IMR-90 (cell line): ENCODE measurements around the gene CCPG1. TPM values are rescaled to one million over a fixed set of nuclear protein-coding genes. Genes with fewer than 3 reads are reported as not detected.

ENCODE experiments used
- ATAC-seq: fragments of 200-7000 bp; cut with Tn5 transposase; 2 replicates; pipeline ENCODE4 v1.9.1; 2020; ENCODE audit warnings: low read depth, mild to moderate bottlenecking, moderate library complexity
- BruUV-seq: library from RNA; stranded (reverse); fragments of 400-500 nt; replicated peaks from 2 replicates; lab custom pipeline; 2021; lab: Mats Ljungman, UMichigan
- CTCF ChIA-PET: fragments of 300-600 bp; formaldehyde crosslinking; extraction: SDS; loops from one replicate; lab custom pipeline; 2021; ENCODE audit warnings: antibody characterized with exemption; lab: Yijun Ruan, JAX
- POLR2A ChIA-PET: fragments of 300-600 bp; sonication (Branson Sonifier 250); formaldehyde crosslinking; loops from one replicate; lab custom pipeline; 2022; ENCODE audit warnings: antibody characterized with exemption; ENCODE audit not compliant: unreplicated experiment; lab: Charles Lee
- DNase-seq: peaks from one replicate; pipeline ENCODE4 v3.0.0; 2013
- H2AFZ ChIP-seq: replicated peaks from 2 replicates; pipeline ENCODE3; 2013; ENCODE audit warnings: low read length, mild to moderate bottlenecking; ENCODE audit not compliant: poor library complexity
- H2AK5ac ChIP-seq: 2 replicates; pipeline ENCODE4 v1.6.1; 2013; ENCODE audit warnings: low read depth, low read length, inconsistent platforms
- H2AK9ac ChIP-seq: replicated peaks from 2 replicates; pipeline ENCODE3; 2013; ENCODE audit warnings: mild to moderate bottlenecking, low read depth, low read length, moderate library complexity; ENCODE audit not compliant: poor library complexity
- H2BK120ac ChIP-seq: 2 replicates; pipeline ENCODE4 v1.6.1; 2013; ENCODE audit warnings: low read depth, low read length, inconsistent platforms
- H2BK15ac ChIP-seq: 3 replicates; pipeline ENCODE4 v1.6.1; 2013; ENCODE audit warnings: low read depth, low read length, inconsistent platforms
- H2BK20ac ChIP-seq: 2 replicates; pipeline ENCODE4 v1.6.1; 2013; ENCODE audit warnings: low read depth, mild to moderate bottlenecking, inconsistent platforms, low read length, moderate library complexity
- H2BK5ac ChIP-seq: 2 replicates; pipeline ENCODE4 v1.6.1; 2013; ENCODE audit warnings: mild to moderate bottlenecking, low read depth, low read length, inconsistent platforms; ENCODE audit not compliant: poor library complexity, severe bottlenecking
- H3K14ac ChIP-seq: replicated peaks from 2 replicates; pipeline ENCODE4 v1.6.1; 2013; ENCODE audit warnings: low read depth, low read length, inconsistent platforms
- H3K18ac ChIP-seq: 2 replicates; pipeline ENCODE4 v1.6.1; 2013; ENCODE audit warnings: low read depth, low read length, control low read depth
- H3K23ac ChIP-seq: 2 replicates; pipeline ENCODE4 v1.6.1; 2013; ENCODE audit warnings: low read depth, low read length, inconsistent platforms
- H3K27ac ChIP-seq: 2 replicates; pipeline ENCODE4 v1.5.1; 2013; ENCODE audit warnings: mild to moderate bottlenecking, control low read depth, low read length; ENCODE audit not compliant: insufficient read depth
- H3K27me3 ChIP-seq: 2 replicates; pipeline ENCODE4 v1.6.1; 2013; ENCODE audit warnings: low read length; ENCODE audit not compliant: control insufficient read depth, insufficient read depth
- H3K36me3 ChIP-seq: 2 replicates; pipeline ENCODE4 v1.6.1; 2013; ENCODE audit warnings: low read length, mixed read lengths; ENCODE audit not compliant: control insufficient read depth, insufficient read depth
- H3K4ac ChIP-seq: 2 replicates; pipeline ENCODE4 v1.6.1; 2013; ENCODE audit warnings: low read depth, low read length, inconsistent platforms
- H3K4me1 ChIP-seq: 2 replicates; pipeline ENCODE4 v1.6.1; 2013; ENCODE audit warnings: low read length, mixed read lengths; ENCODE audit not compliant: control insufficient read depth, insufficient read depth
- H3K4me2 ChIP-seq: 2 replicates; pipeline ENCODE4 v1.6.1; 2013; ENCODE audit warnings: low read depth, mild to moderate bottlenecking, control low read depth, low read length, moderate library complexity
- H3K4me3 ChIP-seq: 2 replicates; pipeline ENCODE4 v1.5.1; 2013; ENCODE audit warnings: low read depth, mild to moderate bottlenecking, control low read depth, low read length, moderate library complexity; ENCODE audit not compliant: insufficient read depth
- H3K56ac ChIP-seq: 2 replicates; pipeline ENCODE4 v1.6.1; 2013; ENCODE audit warnings: low read length, inconsistent platforms; ENCODE audit not compliant: insufficient read depth; ENCODE audit errors: extremely low read depth
- H3K79me1 ChIP-seq, 2 experiments: 2 replicates each; pipeline ENCODE4 v1.6.1; 2013; ENCODE audit warnings: low read length in 2 of 2, inconsistent platforms in 1 of 2, low read depth in 1 of 2
- H3K9ac ChIP-seq: 2 replicates; pipeline ENCODE4 v1.6.1; 2013; ENCODE audit warnings: low read depth, low read length, control low read depth
- H3K9me1 ChIP-seq: 2 replicates; pipeline ENCODE4 v1.6.1; 2013; ENCODE audit warnings: low read length, inconsistent platforms; ENCODE audit not compliant: insufficient read depth
- H3K9me3 ChIP-seq: 2 replicates; pipeline ENCODE4 v1.6.1; 2013; ENCODE audit warnings: low read length; ENCODE audit not compliant: control insufficient read depth, insufficient read depth
- H4K20me1 ChIP-seq: 2 replicates; pipeline ENCODE4 v1.6.1; 2013; ENCODE audit warnings: low read length, inconsistent platforms; ENCODE audit not compliant: insufficient read depth
- H4K5ac ChIP-seq: 2 replicates; pipeline ENCODE4 v1.6.1; 2013; ENCODE audit warnings: mild to moderate bottlenecking, low read depth, low read length, control low read depth
- H4K8ac ChIP-seq, 2 experiments: 2 replicates each; pipeline ENCODE4 v1.6.1; 2013; ENCODE audit warnings: low read depth in 2 of 2, low read length in 2 of 2, control low read depth in 1 of 2, inconsistent platforms in 1 of 2
- H4K91ac ChIP-seq: 2 replicates; pipeline ENCODE4 v1.6.1; 2013; ENCODE audit warnings: low read depth, low read length, inconsistent platforms; ENCODE audit not compliant: insufficient read depth
- MAZ ChIP-seq: IDR thresholded peaks from 2 replicates; pipeline ENCODE4 v1.6.1; 2012; ENCODE audit warnings: low read depth, mild to moderate bottlenecking, low read length, improper control_type of control experiment, moderate library complexity, borderline replicate concordance
- RCOR1 ChIP-seq: IDR thresholded peaks from 2 replicates; pipeline ENCODE4 v1.6.1; 2012; ENCODE audit warnings: mild to moderate bottlenecking, low read length, improper control_type of control experiment; ENCODE audit not compliant: insufficient replicate concordance
- WGBS, 2 experiments: methylation state at CpG; one replicate each; pipeline versions ENCODE4 v1.1.5 to v1.1.7; 2013; ENCODE audit warnings: missing lambda C conversion rate in 2 of 2; ENCODE audit not compliant: insufficient read length in 1 of 2; ENCODE audit errors: extremely low coverage in 2 of 2; 5-methylcytosine and 5-hydroxymethylcytosine counted together
- dilution Hi-C: fragments of 300-500 bp; cut with HindIII; formaldehyde crosslinking; loops from one replicate; pipeline ENCODE4 v1.14.3; 2018; ENCODE audit warnings: low sequenced_read_pairs; ENCODE audit not compliant: unreplicated experiment
- in situ Hi-C: fragments of 300-500 bp; cut with MboI; formaldehyde crosslinking; loops from 3 replicates; pipeline ENCODE4 v1.14.3; 2019; ENCODE audit warnings: low sequenced_read_pairs, inconsistent platforms, mixed read lengths
- intact Hi-C: fragments of 100-400 bp; cut with micrococcal nuclease; formaldehyde crosslinking; loops from 2 replicates; pipeline ENCODE4 v1.10.0; 2022
- polyA plus RNA-seq, 3 experiments: library from polyadenylated mRNA; depleted of rRNA; stranded (reverse); fragments of >200 nt; gene quantifications; 2 replicates each; pipeline ENCODE4 v1.2.3, GENCODE V29; 2012; ENCODE audit warnings: low replicate concordance in 1 of 3
- total RNA-seq: library from RNA; depleted of rRNA; stranded (reverse); fragments of >200 nt; gene quantifications from 2 replicates; pipeline ENCODE4 v1.2.3, GENCODE V29; 2012

Gene CCPG1
- total and polyA plus RNA-seq, 2 of the 4 experiments (the other 2 are of a cell fraction): 11.4 to 14.3 TPM

DNA sequence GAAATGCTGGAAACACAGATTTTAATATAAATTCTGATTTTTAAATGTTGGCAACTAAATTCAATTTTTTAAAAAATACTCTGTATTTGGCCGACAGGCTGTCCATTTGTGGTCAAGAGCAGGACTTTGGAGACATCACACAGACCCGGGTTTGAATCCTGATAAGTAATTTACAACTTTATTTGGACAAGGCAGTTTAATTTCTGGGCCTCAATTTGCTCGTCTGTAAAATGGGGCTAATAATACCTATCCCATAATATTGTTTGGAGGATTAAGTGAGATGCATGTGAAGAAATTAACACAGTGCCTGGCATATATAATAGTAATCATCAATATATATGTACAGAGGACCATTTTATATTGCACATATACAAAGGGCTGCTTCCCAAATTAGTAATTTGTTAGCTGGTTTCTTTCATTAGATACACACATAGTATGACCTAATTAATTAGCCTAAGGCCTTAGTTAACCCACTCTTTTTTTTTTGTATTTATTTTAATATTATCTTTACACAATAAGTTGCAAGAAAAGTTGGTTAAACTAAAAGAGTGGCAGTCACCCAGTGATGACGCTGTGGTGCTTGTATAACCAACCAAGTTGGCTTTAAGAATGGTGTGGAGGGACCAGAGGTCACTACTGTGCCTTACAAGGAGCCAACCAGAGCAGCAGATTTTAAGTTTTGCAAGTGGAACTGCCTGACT, 88.5 kb downstream of the CCPG1 start:
- Histone ChIP-seq H3K36me3 (no peaks in the 10 kb centered on the region), H4K5ac (peak overlapping the region; percentile 83), H3K18ac (peak overlapping the region; percentile 81; the same call in 1 of the 2 replicates), H3K56ac (peak overlapping the region; percentile 86), H3K27ac (peak overlapping the region; percentile 94), H3K4me1 (peaks cover 2% of the 10 kb centered on the region; the same call in 1 of the 2 replicates), H2AFZ (peak overlapping the region; percentile 97), H3K4me2 (peak overlapping the region; percentile 62), H4K20me1 (no peaks in the 10 kb centered on the region), H3K4me3 (peak overlapping the region; percentile 71), H3K79me1 (peaks cover 12 to 36% of the 10 kb centered on the region in 2 experiments), H3K27me3 (no peaks in the 10 kb centered on the region), H3K9ac (peak overlapping the region; percentile 95), H2BK20ac (no peak overlapping the region), H3K9me3 (no peaks in the 10 kb centered on the region), H2AK5ac (no peak overlapping the region), H3K9me1 (no peaks in the 10 kb centered on the region), H3K23ac (peak overlapping the region; percentile 33; the same call in 1 of the 2 replicates), H2BK5ac (peak overlapping the region; percentile 56), H4K8ac (peak overlapping the region; percentile 89 to 99), H2AK9ac (no peak overlapping the region), H4K91ac (peak overlapping the region; percentile 42), H3K14ac (peak overlapping the region; percentile 73), H3K4ac (peak overlapping the region; percentile 95), H2BK15ac (no peak overlapping the region), H2BK120ac (peak overlapping the region; percentile 44; the same call in 1 of the 2 replicates)
- DNase-seq (peak; percentile 5), ATAC-seq (no peak)
- TF ChIP-seq RCOR1: peak; percentile 51
- TF ChIP-seq MAZ: no peak
- intact Hi-C loops (loop anchor here (1.0 to 2.0 kb wide), 2 partner anchors 89 to 115 kb away; partner anchors contain the start of genes CCPG1 and PIERCE2), dilution Hi-C loops (no loop called here), in situ Hi-C loops (no loop called here)
- CTCF ChIA-PET: interaction anchor here (0.7 kb wide), 1 partner anchor 89 kb away, joined by 4 read pairs; no protein-coding TSS in a partner anchor
- POLR2A ChIA-PET: interaction anchor here (0.6 kb wide), 1 partner anchor 51 kb away, joined by 4 read pairs; no protein-coding TSS in a partner anchor
- no TSS peak for BruUV-seq
- WGBS, 2 experiments: no CpG with 5 or more reads among the region's 4 CpGs
